ENCODE measurements around the gene DNAAF1. TPM values are rescaled to one million over a fixed set of nuclear protein-coding genes. Genes with fewer than 3 reads are reported as not detected.

Gene DNAAF1
- total and polyA plus RNA-seq, 2 of the 8 experiments (the other 6 are each of a cell fraction or from before 2014, with no cell fraction given): 0.09 to 0.15 TPM

DNA sequence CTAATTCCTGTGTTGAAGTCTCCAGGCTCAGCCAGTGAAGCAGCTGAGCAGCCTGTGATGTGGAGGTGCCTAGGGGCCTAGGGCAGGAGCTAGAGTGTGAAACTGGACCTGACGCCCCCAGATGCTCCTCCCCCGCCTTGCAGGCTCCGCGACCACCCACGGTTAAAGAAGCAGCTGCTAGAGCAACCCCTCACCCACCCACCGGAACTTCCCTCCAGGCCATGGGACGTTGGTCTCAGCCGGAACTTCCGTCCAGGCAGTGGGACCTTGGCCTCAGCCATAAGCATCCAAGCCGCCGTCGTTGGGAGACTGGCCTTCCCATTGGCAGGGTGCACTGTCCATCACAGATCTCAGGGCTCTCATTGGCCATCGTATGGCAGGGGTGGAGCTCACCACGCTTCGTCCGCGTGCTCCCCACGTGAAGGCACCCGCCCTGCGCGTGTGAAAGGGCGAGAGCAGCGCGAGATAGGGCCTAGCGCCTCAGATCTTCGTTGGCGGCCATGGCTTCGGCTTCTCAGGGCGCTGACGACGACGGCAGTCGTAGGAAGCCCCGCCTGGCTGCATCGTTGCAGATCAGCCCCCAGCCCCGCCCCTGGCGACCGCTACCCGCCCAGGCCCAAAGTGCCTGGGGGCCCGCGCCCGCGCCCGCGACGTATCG, 45.8 kb downstream of the DNAAF1 start, which contains the start of gene ADAD2 (continued):
- TF ChIP-seq KDM1A (IDR thresholded peaks at IDR 0.05; ENCODE audit: borderline replicate concordance, low read length) (no peak), POU5F1 (IDR thresholded peaks at IDR 0.05; ENCODE audit: low read depth, low read length) (no peak), SIRT6 (IDR thresholded peaks at IDR 0.05; ENCODE audit: low read length) (no peak), TBP (IDR thresholded peaks at IDR 0.05; ENCODE audit: low read depth, low read length) (no peak), CBX8 (IDR thresholded peaks at IDR 0.05; ENCODE audit: borderline replicate concordance, low read depth, low read length) (no peak), RNF2 (IDR thresholded peaks at IDR 0.05; ENCODE audit: borderline replicate concordance, low read depth, low read length, missing control alignments, poor library complexity, severe bottlenecking) (no peak), CREB1 (IDR thresholded peaks at IDR 0.05) (0 out of 2 replicates have a peak, but pooled peaks have one; percentile 15), RXRA (IDR thresholded peaks at IDR 0.05; ENCODE audit: insufficient read depth, low read depth, low read length) (no peak), SIX5 (IDR thresholded peaks at IDR 0.05; ENCODE audit: low read depth, low read length) (no peak), KDM5A (IDR thresholded peaks at IDR 0.05; ENCODE audit: low read length) (no peak)
- TF ChIP-seq, protein P1, sequence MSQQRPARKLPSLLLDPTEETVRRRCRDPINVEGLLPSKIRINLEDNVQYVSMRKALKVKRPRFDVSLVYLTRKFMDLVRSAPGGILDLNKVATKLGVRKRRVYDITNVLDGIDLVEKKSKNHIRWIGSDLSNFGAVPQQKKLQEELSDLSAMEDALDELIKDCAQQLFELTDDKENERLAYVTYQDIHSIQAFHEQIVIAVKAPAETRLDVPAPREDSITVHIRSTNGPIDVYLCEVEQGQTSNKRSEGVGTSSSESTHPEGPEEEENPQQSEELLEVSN (IDR thresholded peaks at IDR 0.05): peak; percentile 91

All from H1 (cell line).